Measurements from ENCODE around the gene SAG. TPM values are rescaled to one million over a fixed set of nuclear protein-coding genes. Genes with fewer than 3 reads are reported as not detected.
A peak's percentile ranks its signal among the peaks of the same experiment; 100 is the strongest.

SAG gene
- total and polyA plus RNA-seq, 2 of the 13 experiments (the other 11 are each of a cell fraction or from before 2014, with no cell fraction given): not detected

- TF ChIP-seq MTA1 (CRISPR knock-in tag; IDR thresholded peaks at IDR 0.05; ENCODE audit: borderline replicate concordance): peak; percentile 87; the same call in 1 of the 2 replicates
- TF ChIP-seq NR2F1 (CRISPR knock-in tag; IDR thresholded peaks at IDR 0.05): peak; percentile 34 to 43; a peak in 2 of 4 replicates
- peak; percentile 7; the same call in 1 of the 2 replicates for TF ChIP-seq ZNF337 (CRISPR knock-in tag; IDR thresholded peaks at IDR 0.05; ENCODE audit: borderline replicate concordance, low read depth)
- TF ChIP-seq GTF3A (CRISPR knock-in tag; conservative IDR thresholded peaks at IDR 0.05): 0 out of 2 replicates have a peak, but pooled peaks have one; percentile 12
- TF ChIP-seq YEATS4 (CRISPR knock-in tag; IDR thresholded peaks at IDR 0.05; ENCODE audit: borderline replicate concordance): no peak
- no peak; the same call in 1 of the 2 replicates for TF ChIP-seq DPF2 (CRISPR knock-in tag; IDR thresholded peaks at IDR 0.05; ENCODE audit: borderline replicate concordance, low read depth)
- no peak for TF ChIP-seq HNRNPL (IDR thresholded peaks at IDR 0.05; ENCODE audit: low read depth, low read length)
- TF ChIP-seq IRF1 (CRISPR knock-in tag; IDR thresholded peaks at IDR 0.05; ENCODE audit: low read depth): no peak
- TF ChIP-seq ZNF33B (CRISPR knock-in tag; IDR thresholded peaks at IDR 0.05): no peak
- 0 out of 2 replicates have a peak, but pooled peaks have one; percentile 31 for TF ChIP-seq ARNT2 (CRISPR knock-in tag; IDR thresholded peaks at IDR 0.05; ENCODE audit: low read depth)
- TF ChIP-seq ZNF652 (CRISPR knock-in tag; IDR thresholded peaks at IDR 0.05; ENCODE audit: borderline replicate concordance, low read depth): no peak
- peak; percentile 22 for TF ChIP-seq CTCF (CRISPR knock-in tag; IDR thresholded peaks at IDR 0.05)
- TF ChIP-seq DBP (CRISPR knock-in tag; IDR thresholded peaks at IDR 0.05; ENCODE audit: not compliant biosample characterization): no peak
- TF ChIP-seq ZFP36L2 (CRISPR knock-in tag; IDR thresholded peaks at IDR 0.05): no peak
- no peak for TF ChIP-seq ZBTB26 (CRISPR knock-in tag; IDR thresholded peaks at IDR 0.05; ENCODE audit: borderline replicate concordance)
- TF ChIP-seq U2AF2 (IDR thresholded peaks at IDR 0.05; ENCODE audit: low read depth, low read length): no peak
- peak; percentile 70; the same call in 1 of the 2 replicates for TF ChIP-seq HNF4A (CRISPR knock-in tag; IDR thresholded peaks at IDR 0.05)
- TF ChIP-seq ZNF749 (CRISPR knock-in tag; IDR thresholded peaks at IDR 0.05; ENCODE audit: borderline replicate concordance): no peak
- 0 out of 2 replicates have a peak, but pooled peaks have one; percentile 89 for TF ChIP-seq ZNF576 (CRISPR knock-in tag; IDR thresholded peaks at IDR 0.05)
- peak; percentile 92 for TF ChIP-seq NR2F2 (IDR thresholded peaks at IDR 0.05; ENCODE audit: borderline replicate concordance, low read depth)
- TF ChIP-seq ONECUT2 (CRISPR knock-in tag; IDR thresholded peaks at IDR 0.05): peak; percentile 64; the same call in 1 of the 2 replicates
- 0 out of 2 replicates have a peak, but pooled peaks have one; percentile 43 for TF ChIP-seq POLR2AphosphoS5 (IDR thresholded peaks at IDR 0.05; ENCODE audit: low read depth, low read length)
Observed at GRCh38 chr2:233353769-233354499, 46.3 kb downstream of the SAG start, which contains the start of gene DGKD (continued).
